SK-N-SH treated with all-trans-retinoic acid at 6 μM for 48 hours (cell line): ENCODE measurements around the gene SCRT2.

Experiments
- ARNTL ChIP-seq: fragments of 450-650 bp; formaldehyde crosslinking; IDR thresholded peaks from 2 replicates; pipeline ENCODE4 v1.5.0; 2020; ENCODE audit warnings: low read depth, mild to moderate bottlenecking, moderate library complexity, borderline replicate concordance
- OSR1 ChIP-seq: fragments of 250-450 bp; sonication (Bioruptor Pico); IDR thresholded peaks from 2 replicates; pipeline ENCODE4 v1.8.0; 2022; ENCODE audit warnings: moderate library complexity, mild to moderate bottlenecking, inconsistent platforms
- SNAI2 ChIP-seq: fragments of 250-450 bp; sonication (Bioruptor Pico); IDR thresholded peaks from 2 replicates; pipeline ENCODE4 v1.5.0; 2020; ENCODE audit warnings: mild to moderate bottlenecking, moderate library complexity
- TCF4 ChIP-seq: fragments of 250-450 bp; sonication (Bioruptor Pico); IDR thresholded peaks from 2 replicates; pipeline ENCODE4 v1.8.0; 2021; ENCODE audit warnings: mild to moderate bottlenecking, moderate library complexity, borderline replicate concordance
- TF ChIP-seq, protein P1 (sequence below): fragments of 250-450 bp; sonication (Bioruptor Pico); IDR thresholded peaks from 2 replicates; pipeline ENCODE4 v1.8.0; 2020; ENCODE audit warnings: mild to moderate bottlenecking, moderate library complexity, borderline replicate concordance
- TF ChIP-seq, protein P2 (sequence below): fragments of 250-450 bp; sonication (Bioruptor Pico); IDR thresholded peaks from 2 replicates; pipeline ENCODE4 v1.5.1; 2021; ENCODE audit warnings: mild to moderate bottlenecking, moderate library complexity

- TF ChIP-seq, protein P1, sequence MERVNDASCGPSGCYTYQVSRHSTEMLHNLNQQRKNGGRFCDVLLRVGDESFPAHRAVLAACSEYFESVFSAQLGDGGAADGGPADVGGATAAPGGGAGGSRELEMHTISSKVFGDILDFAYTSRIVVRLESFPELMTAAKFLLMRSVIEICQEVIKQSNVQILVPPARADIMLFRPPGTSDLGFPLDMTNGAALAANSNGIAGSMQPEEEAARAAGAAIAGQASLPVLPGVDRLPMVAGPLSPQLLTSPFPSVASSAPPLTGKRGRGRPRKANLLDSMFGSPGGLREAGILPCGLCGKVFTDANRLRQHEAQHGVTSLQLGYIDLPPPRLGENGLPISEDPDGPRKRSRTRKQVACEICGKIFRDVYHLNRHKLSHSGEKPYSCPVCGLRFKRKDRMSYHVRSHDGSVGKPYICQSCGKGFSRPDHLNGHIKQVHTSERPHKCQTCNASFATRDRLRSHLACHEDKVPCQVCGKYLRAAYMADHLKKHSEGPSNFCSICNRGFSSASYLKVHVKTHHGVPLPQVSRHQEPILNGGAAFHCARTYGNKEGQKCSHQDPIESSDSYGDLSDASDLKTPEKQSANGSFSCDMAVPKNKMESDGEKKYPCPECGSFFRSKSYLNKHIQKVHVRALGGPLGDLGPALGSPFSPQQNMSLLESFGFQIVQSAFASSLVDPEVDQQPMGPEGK (CRISPR knock-in tag): no peak
- TF ChIP-seq SNAI2 (CRISPR knock-in tag): no peak
- TF ChIP-seq OSR1 (CRISPR knock-in tag): no peak
- TF ChIP-seq, protein P2, sequence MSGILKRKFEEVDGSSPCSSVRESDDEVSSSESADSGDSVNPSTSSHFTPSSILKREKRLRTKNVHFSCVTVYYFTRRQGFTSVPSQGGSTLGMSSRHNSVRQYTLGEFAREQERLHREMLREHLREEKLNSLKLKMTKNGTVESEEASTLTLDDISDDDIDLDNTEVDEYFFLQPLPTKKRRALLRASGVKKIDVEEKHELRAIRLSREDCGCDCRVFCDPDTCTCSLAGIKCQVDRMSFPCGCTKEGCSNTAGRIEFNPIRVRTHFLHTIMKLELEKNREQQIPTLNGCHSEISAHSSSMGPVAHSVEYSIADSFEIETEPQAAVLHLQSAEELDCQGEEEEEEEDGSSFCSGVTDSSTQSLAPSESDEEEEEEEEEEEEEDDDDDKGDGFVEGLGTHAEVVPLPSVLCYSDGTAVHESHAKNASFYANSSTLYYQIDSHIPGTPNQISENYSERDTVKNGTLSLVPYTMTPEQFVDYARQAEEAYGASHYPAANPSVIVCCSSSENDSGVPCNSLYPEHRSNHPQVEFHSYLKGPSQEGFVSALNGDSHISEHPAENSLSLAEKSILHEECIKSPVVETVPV (CRISPR knock-in tag): no peak
- no peak for TF ChIP-seq TCF4 (CRISPR knock-in tag)
- TF ChIP-seq ARNTL: no peak
Observed at GRCh38 chr20:697826-698225, 22.2 kb upstream of the SCRT2 start.
